DOHH2 (cell line): ENCODE data around the gene SOWAHD.

Experiments used
- H3F3A ChIP-seq: fragments of 200-600 bp; sonication (generic), shearing (Covaris generic); 2 replicates; pipeline ENCODE4 v1.6.0; 2016; ENCODE audit warnings: antibody characterized with exemption, mild to moderate bottlenecking; ENCODE audit not compliant: control insufficient read depth, insufficient read depth
- H3K27ac ChIP-seq: fragments of 200-600 bp; sonication (generic); 2 replicates; pipeline ENCODE4 v1.5.1; 2014; ENCODE audit warnings: low read depth, mild to moderate bottlenecking, low read length, moderate library complexity
- H3K27me3 ChIP-seq: fragments of 200-600 bp; sonication (generic); 2 replicates; pipeline ENCODE4 v1.6.1; 2014; ENCODE audit warnings: mild to moderate bottlenecking, low read length, mixed read lengths; ENCODE audit not compliant: control insufficient read depth
- H3K36me3 ChIP-seq: fragments of 200-600 bp; sonication (generic); 2 replicates; pipeline ENCODE4 v1.6.1; 2014; ENCODE audit warnings: mild to moderate bottlenecking, low read length, moderate library complexity, mixed read lengths; ENCODE audit not compliant: control insufficient read depth
- H3K4me1 ChIP-seq: fragments of 200-600 bp; sonication (generic); 2 replicates; pipeline ENCODE4 v1.6.1; 2014; ENCODE audit warnings: mild to moderate bottlenecking, low read length, mixed read lengths; ENCODE audit not compliant: control insufficient read depth
- H3K4me2 ChIP-seq: fragments of 200-600 bp; sonication (generic); 2 replicates; pipeline ENCODE4 v1.6.0; 2014; ENCODE audit warnings: mild to moderate bottlenecking, low read length, moderate library complexity
- H3K4me3 ChIP-seq: fragments of 200-600 bp; sonication (generic); 2 replicates; pipeline ENCODE4 v1.5.1; 2014; ENCODE audit warnings: mild to moderate bottlenecking, low read length, mixed read lengths
- H3K79me2 ChIP-seq: fragments of 200-600 bp; sonication (generic); 2 replicates; pipeline ENCODE4 v1.6.1; 2014; ENCODE audit warnings: mild to moderate bottlenecking, low read length, mixed read lengths; ENCODE audit not compliant: control insufficient read depth
- H3K9me2 ChIP-seq: fragments of 200-600 bp; sonication (generic); replicated peaks from 2 replicates; pipeline ENCODE4 v1.6.1; 2014; ENCODE audit warnings: mild to moderate bottlenecking, low read length, mixed read lengths; ENCODE audit not compliant: control insufficient read depth
- H3K9me3 ChIP-seq: fragments of 200-600 bp; sonication (generic); 2 replicates; pipeline ENCODE4 v1.6.1; 2014; ENCODE audit warnings: antibody characterized with exemption, low read length, mixed read lengths; ENCODE audit not compliant: control insufficient read depth, insufficient read depth
- H4K20me1 ChIP-seq: fragments of 200-600 bp; sonication (generic); 2 replicates; pipeline ENCODE4 v1.6.0; 2014; ENCODE audit warnings: low read depth, mild to moderate bottlenecking, antibody characterized with exemption, low read length, moderate library complexity; ENCODE audit not compliant: control insufficient read depth, insufficient read depth
- EZH2phosphoT487 ChIP-seq: fragments of 200-600 bp; sonication (generic); IDR thresholded peaks from 2 replicates; pipeline ENCODE4 v1.6.1; 2017; ENCODE audit warnings: borderline replicate concordance, mild to moderate bottlenecking, antibody characterized with exemption, low read length, moderate library complexity, mixed read lengths
- TF ChIP-seq, protein P1 (sequence below): fragments of 200-600 bp; sonication (generic); IDR thresholded peaks from one replicate; pipeline ENCODE4 v1.5.1; 2014; ENCODE audit warnings: antibody characterized with exemption, mild to moderate bottlenecking, low read depth, low read length; ENCODE audit not compliant: poor library complexity, severe bottlenecking

The SOWAHD gene

DNA sequence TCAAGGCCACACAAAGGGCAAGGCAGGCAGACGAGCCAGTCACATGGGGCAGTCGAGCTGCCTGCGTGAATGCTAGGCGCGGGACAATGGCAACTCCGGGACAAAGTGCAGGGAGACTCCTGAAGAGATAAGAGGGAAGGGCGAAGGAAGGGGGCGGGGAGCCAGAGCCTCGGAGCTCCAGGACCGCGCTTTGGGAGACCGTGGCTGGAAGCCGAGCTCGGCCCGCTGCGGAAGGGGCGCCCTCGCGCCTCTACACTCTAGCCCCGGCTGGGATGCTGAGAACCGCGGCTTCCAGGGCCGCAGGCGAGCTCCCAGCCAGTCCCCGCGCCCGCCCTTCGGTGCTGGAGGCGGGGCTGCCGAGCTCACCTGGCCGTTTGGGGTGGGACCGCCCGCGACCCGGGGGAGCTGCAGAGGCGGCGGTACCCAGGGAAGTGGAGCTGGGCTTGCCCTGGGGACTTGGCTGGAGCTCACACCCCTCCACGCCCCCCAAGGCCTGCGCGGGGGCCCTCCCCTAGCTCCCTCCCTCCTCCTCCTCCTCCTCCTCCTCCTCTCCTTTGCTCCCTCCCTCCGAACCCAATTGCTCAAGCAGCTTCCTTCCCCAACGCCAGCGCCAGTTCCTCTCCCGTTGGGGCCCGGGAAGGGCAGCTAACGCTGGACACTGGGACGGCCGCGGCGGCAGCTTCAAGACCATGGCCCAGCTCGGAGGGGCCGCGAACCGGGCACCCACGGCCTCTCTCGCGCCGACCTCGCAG is at the start of gene SOWAHD:
Gene SOWAHD, plus strand, starts transcription at position 610 of the 752 bp plus-strand sequence. Its CDS starts 80 bp downstream, at position 690.
- no peaks in the 10 kb centered on the region for H3K79me2 ChIP-seq
- peaks cover 31% of the 10 kb centered on the region for H3F3A ChIP-seq
- peaks cover 73% of the 10 kb centered on the region for H3K4me1 ChIP-seq
- no peaks in the 10 kb centered on the region for H3K36me3 ChIP-seq
- H3K4me2 ChIP-seq, result peak within 1 kb of the TSS; percentile 95
- H4K20me1 ChIP-seq, result no peaks in the 10 kb centered on the region
- H3K27me3 ChIP-seq, result no peaks in the 10 kb centered on the region
- H3K9me2 ChIP-seq, result no peaks in the 10 kb centered on the region
- H3K9me3 ChIP-seq, result no peaks in the 10 kb centered on the region
- H3K27ac ChIP-seq, result peak within 1 kb of the TSS; percentile 100
- H3K4me3 ChIP-seq, result peak within 1 kb of the TSS; percentile 78
- no peak for TF ChIP-seq EZH2phosphoT487
- TF ChIP-seq, protein P1, sequence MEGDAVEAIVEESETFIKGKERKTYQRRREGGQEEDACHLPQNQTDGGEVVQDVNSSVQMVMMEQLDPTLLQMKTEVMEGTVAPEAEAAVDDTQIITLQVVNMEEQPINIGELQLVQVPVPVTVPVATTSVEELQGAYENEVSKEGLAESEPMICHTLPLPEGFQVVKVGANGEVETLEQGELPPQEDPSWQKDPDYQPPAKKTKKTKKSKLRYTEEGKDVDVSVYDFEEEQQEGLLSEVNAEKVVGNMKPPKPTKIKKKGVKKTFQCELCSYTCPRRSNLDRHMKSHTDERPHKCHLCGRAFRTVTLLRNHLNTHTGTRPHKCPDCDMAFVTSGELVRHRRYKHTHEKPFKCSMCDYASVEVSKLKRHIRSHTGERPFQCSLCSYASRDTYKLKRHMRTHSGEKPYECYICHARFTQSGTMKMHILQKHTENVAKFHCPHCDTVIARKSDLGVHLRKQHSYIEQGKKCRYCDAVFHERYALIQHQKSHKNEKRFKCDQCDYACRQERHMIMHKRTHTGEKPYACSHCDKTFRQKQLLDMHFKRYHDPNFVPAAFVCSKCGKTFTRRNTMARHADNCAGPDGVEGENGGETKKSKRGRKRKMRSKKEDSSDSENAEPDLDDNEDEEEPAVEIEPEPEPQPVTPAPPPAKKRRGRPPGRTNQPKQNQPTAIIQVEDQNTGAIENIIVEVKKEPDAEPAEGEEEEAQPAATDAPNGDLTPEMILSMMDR, result no peak

DNA sequence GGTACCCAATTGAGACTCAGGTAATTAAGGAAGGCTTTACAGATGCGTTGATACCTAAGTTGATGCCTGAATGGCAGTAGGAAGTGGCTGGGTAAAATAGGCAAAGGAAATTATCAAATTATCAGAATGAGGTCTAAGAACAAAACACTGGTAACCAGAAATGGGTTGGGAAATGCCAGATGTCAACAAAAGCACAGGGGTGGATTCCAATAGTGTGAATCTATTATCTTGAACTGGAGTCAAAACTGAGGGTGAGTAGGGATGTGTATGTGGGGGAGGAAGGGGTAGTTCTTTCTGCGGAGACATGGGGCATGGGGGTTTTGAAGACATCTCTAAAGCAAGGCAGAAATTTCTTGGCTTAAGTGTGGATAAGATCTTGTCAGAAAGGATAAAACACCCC is 49.5 kb upstream of the SOWAHD start:
- H3K27ac ChIP-seq, result no peak overlapping the region

DNA sequence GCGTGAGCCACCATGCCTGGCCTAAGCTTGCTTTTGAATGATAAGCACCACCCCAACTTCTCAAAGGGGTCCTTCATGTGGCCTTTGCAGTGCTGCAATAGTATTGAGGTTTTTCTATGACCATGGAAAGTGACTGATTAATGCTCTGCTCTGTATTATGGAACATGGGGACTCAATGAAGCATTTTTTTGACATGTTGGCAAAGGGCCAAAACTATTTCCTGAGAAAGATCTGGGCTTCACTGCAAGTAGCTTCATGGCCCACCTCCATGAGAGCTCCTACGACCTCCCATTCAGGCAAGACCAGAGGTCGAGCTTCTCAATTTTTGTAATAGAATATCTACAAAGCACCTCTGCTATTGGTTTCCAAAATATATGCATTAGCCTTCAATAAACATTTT is 48.8 kb upstream of the SOWAHD start:
- H3K9me2 ChIP-seq, result no peaks in the 10 kb centered on the region
- no peaks in the 10 kb centered on the region for H3K36me3 ChIP-seq
- H3F3A ChIP-seq, result no peaks in the 10 kb centered on the region
- no peaks in the 10 kb centered on the region for H4K20me1 ChIP-seq
- H3K4me2 ChIP-seq, result no peak overlapping the region
- H3K4me1 ChIP-seq, result peaks cover 8% of the 10 kb centered on the region
- H3K27me3 ChIP-seq, result no peaks in the 10 kb centered on the region
- TF ChIP-seq, protein P1, result no peak
- TF ChIP-seq EZH2phosphoT487, result no peak
- H3K27ac ChIP-seq, result no peak overlapping the region
- no peaks in the 10 kb centered on the region for H3K9me3 ChIP-seq
- no peak overlapping the region for H3K4me3 ChIP-seq
- no peaks in the 10 kb centered on the region for H3K79me2 ChIP-seq

More for the DNA sequence above, 49.5 kb upstream of the SOWAHD start:
- Histone ChIP-seq H3K79me2 (no peaks in the 10 kb centered on the region), H3K4me3 (no peak overlapping the region), H3K4me1 (peaks cover 8% of the 10 kb centered on the region), H3K9me2 (no peaks in the 10 kb centered on the region), H4K20me1 (no peaks in the 10 kb centered on the region), H3K36me3 (no peaks in the 10 kb centered on the region), H3K27me3 (no peaks in the 10 kb centered on the region), H3F3A (no peaks in the 10 kb centered on the region), H3K4me2 (no peak overlapping the region), H3K9me3 (no peaks in the 10 kb centered on the region)
- TF ChIP-seq, protein P1, result no peak
- TF ChIP-seq EZH2phosphoT487, result no peak
